AG04449 (cell line): ENCODE results near the gene BDKRB1.

Source experiments
- CTCF ChIA-PET: fragments of 350-600 bp; formaldehyde crosslinking; extraction: SDS; loops from one replicate; lab custom pipeline; 2021; ENCODE audit warnings: antibody characterized with exemption; lab: Yijun Ruan, JAX
- POLR2A ChIA-PET: fragments of 400-600, 350-600 bp; formaldehyde crosslinking; extraction: SDS; loops from one replicate; lab custom pipeline; 2020; ENCODE audit warnings: antibody characterized with exemption, inconsistent platforms; lab: Yijun Ruan, JAX
- DNase-seq: peaks from one replicate; pipeline ENCODE4 v3.0.0-alpha.2; 2010; ENCODE audit warnings: low read depth, low spot score
- H3K4me3 ChIP-seq: 2 replicates; pipeline ENCODE4 v1.5.1; 2011; ENCODE audit warnings: low read depth, mild to moderate bottlenecking, control low read depth, low read length
- TF ChIP-seq, protein P1 (sequence below): IDR thresholded peaks from one replicate; pipeline ENCODE4 v1.5.1; 2011; ENCODE audit warnings: mild to moderate bottlenecking, moderate library complexity, low read length, control low read depth, inconsistent platforms; ENCODE audit not compliant: insufficient read depth; ENCODE audit errors: missing control alignments

Gene BDKRB1

GRCh38 chr14:96229315-96229714 is 26.7 kb upstream of the BDKRB1 start:
- DNase-seq: no peak
- POLR2A ChIA-PET: no interaction called here
- H3K4me3 ChIP-seq: no peak overlapping the region
- TF ChIP-seq, protein P1, sequence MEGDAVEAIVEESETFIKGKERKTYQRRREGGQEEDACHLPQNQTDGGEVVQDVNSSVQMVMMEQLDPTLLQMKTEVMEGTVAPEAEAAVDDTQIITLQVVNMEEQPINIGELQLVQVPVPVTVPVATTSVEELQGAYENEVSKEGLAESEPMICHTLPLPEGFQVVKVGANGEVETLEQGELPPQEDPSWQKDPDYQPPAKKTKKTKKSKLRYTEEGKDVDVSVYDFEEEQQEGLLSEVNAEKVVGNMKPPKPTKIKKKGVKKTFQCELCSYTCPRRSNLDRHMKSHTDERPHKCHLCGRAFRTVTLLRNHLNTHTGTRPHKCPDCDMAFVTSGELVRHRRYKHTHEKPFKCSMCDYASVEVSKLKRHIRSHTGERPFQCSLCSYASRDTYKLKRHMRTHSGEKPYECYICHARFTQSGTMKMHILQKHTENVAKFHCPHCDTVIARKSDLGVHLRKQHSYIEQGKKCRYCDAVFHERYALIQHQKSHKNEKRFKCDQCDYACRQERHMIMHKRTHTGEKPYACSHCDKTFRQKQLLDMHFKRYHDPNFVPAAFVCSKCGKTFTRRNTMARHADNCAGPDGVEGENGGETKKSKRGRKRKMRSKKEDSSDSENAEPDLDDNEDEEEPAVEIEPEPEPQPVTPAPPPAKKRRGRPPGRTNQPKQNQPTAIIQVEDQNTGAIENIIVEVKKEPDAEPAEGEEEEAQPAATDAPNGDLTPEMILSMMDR: no peak
- CTCF ChIA-PET: interaction anchor here (1.2 to 1.5 kb wide), 2 partner anchors 11 to 12 kb away, joined by 4 read pairs; no protein-coding TSS in a partner anchor

- DNase-seq: no peak
- ChIA-PET CTCF (interaction anchor here (3.0 kb wide), 1 partner anchor 131 kb away, joined by 8 read pairs; no protein-coding TSS in a partner anchor), POLR2A (interaction anchor here (0.9 kb wide), 1 partner anchor 27 kb away, joined by 3 read pairs; the partner anchor contains the start of gene BDKRB2)
- TF ChIP-seq, protein P1: no peak
- H3K4me3 ChIP-seq: no peak overlapping the region
Observed at GRCh38 chr14:96231056-96231455, 25.0 kb upstream of the BDKRB1 start.

- H3K4me3 ChIP-seq: no peak overlapping the region
- ChIA-PET CTCF (interaction anchor here (3.0 kb wide), 1 partner anchor 131 kb away, joined by 8 read pairs; no protein-coding TSS in a partner anchor), POLR2A (no interaction called here)
- no peak for DNase-seq
- TF ChIP-seq, protein P1: no peak
Observed at GRCh38 chr14:96231526-96232130, 24.4 kb upstream of the BDKRB1 start.

DNA sequence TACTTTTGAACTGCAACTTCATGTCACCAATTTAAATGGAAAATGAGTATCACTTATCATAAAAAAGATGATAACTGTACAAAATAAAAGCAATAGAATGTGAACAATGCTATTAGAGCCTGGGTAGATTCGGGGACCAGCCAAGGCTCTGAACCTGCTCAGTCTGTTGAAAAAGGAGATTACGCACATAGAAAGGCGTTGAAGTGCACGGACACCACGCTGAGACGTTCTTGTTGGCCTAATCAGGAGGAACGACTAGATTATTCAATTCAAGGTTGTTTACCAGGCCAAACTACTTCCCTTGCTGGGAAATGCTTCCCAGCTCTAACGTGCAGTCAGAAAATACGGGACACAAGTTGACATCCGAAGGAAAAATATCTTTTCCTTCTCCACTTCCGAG is 23.5 kb upstream of the BDKRB1 start:
- POLR2A ChIA-PET: no interaction called here
- DNase-seq: no peak
- no peak overlapping the region for H3K4me3 ChIP-seq
- CTCF ChIA-PET: interaction anchor here (3.0 kb wide), 1 partner anchor 132 kb away, joined by 8 read pairs; no protein-coding TSS in a partner anchor
- TF ChIP-seq, protein P1: no peak

DNA sequence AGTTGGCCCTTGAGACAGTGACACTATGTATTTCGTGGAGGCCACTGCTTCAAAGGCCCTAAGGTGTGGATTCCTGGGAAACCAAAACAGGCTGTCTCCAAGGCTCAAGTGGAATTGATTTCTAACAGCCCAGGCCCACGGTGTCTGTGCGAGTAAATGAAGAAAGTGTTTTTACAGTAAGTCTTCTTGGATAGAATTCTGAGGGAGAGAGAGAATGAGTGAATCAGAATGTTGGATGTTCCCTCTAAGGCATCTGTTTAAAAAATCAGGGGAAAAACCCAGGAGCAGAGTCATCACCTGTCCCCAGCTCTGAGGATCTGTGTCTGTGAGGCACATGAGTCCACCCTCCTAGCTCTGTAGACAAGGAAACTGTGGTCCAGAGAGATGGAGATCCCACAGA is 22.3 kb upstream of the BDKRB1 start:
- no peak for DNase-seq
- H3K4me3 ChIP-seq: no peak overlapping the region
- POLR2A ChIA-PET: no interaction called here
- TF ChIP-seq, protein P1: no peak
- CTCF ChIA-PET: no interaction called here

- ChIA-PET POLR2A (no interaction called here), CTCF (interaction anchor here (1.3 to 1.9 kb wide), 2 partner anchors 134 to 137 kb away, joined by 4 to 7 read pairs; no protein-coding TSS in a partner anchor)
- TF ChIP-seq, protein P1: no peak
- H3K4me3 ChIP-seq: no peak overlapping the region
- no peak for DNase-seq
Observed at GRCh38 chr14:96235426-96235825, 20.6 kb upstream of the BDKRB1 start.
